ENCODE results near the gene ZC3H14. TPM values are rescaled to one million over a fixed set of nuclear protein-coding genes. Genes with fewer than 3 reads are reported as not detected.

The ZC3H14 gene, protein sequence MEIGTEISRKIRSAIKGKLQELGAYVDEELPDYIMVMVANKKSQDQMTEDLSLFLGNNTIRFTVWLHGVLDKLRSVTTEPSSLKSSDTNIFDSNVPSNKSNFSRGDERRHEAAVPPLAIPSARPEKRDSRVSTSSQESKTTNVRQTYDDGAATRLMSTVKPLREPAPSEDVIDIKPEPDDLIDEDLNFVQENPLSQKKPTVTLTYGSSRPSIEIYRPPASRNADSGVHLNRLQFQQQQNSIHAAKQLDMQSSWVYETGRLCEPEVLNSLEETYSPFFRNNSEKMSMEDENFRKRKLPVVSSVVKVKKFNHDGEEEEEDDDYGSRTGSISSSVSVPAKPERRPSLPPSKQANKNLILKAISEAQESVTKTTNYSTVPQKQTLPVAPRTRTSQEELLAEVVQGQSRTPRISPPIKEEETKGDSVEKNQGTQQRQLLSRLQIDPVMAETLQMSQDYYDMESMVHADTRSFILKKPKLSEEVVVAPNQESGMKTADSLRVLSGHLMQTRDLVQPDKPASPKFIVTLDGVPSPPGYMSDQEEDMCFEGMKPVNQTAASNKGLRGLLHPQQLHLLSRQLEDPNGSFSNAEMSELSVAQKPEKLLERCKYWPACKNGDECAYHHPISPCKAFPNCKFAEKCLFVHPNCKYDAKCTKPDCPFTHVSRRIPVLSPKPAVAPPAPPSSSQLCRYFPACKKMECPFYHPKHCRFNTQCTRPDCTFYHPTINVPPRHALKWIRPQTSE
- 61.5 and 79.0 TPM in 2 replicates for polyA plus RNA-seq (2012; rRNA removed)
- polyA plus RNA-seq (2012; cell fraction: cytosol; rRNA removed) = 63.6 and 69.0 TPM in 2 replicates
- 72.5 and 106 TPM in 2 replicates for polyA plus RNA-seq (2012; cell fraction: nucleus; rRNA removed)

DNA sequence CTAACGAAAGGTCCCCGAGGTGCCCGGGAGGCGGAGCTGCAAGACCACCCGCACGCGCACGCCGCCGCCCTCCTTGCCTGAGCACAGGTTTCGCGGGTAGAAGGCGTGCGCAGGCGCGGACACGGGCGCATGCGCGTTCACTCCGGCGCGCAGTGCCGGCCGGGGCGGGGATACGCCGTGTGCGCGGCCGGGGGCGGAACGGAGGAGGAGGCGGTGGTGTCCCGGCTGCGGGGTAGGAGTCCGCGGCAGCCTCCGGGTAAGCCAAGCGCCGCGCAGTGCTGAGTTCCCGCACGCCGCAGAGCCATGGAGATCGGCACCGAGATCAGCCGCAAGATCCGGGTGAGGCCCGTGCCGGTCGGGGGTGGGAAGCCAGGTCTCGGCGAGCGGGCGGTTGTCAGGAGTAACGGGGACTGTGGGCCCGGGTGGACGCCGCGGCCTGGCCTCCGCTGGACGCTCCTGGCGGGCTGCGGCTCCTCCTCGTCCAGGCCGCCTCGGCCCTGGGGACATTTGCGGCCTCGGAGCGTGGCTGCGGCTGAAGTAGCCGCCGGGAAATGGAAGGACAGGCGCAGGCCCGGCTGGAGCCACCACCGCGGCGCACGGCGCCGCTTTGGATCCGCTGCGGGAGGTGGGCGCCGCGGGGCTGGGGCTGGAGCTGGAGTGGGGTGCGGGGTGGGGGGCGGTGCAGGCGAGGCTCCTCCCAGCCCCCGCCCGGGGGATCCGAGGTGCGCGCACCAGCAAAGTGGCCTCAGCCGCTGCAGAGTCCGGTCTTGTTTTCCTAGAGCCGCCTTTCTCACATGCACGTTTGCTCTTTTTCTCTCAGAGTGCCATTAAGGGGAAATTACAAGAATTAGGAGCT lies at the start of gene ZC3H14:
Gene ZC3H14 (plus strand): TSS at position 207 of the 856 bp plus-strand sequence. CDS start 97 bp downstream, at position 304.
- Histone ChIP-seq H3F3A (replicated peaks; ENCODE audit: insufficient read depth) (peaks cover 23% of the 10 kb centered on the region), H3K27ac (ENCODE audit: low read depth in 2 of 2, low read length in 1 of 2) (peak within 1 kb of the TSS; percentile 92), H3K9me3 (no peaks in the 10 kb centered on the region), H3K36me3 (replicated peaks in 1 of 2; ENCODE audit: control insufficient read depth in 1 of 2, insufficient read depth in 2 of 2, low read length in 1 of 2) (peaks cover 9 to 20% of the 10 kb centered on the region in 2 experiments), H3K4me3 (ENCODE audit: low read depth in 2 of 2, low read length in 1 of 2) (peak within 1 kb of the TSS; percentile 81 to 96), H3K9me2 (no peaks in the 10 kb centered on the region), H3K4me2 (peak within 1 kb of the TSS; percentile 95), H4K20me1 (ENCODE audit: insufficient read depth) (peaks cover 27% of the 10 kb centered on the region), H3K27me3 (ENCODE audit: insufficient read depth) (no peaks in the 10 kb centered on the region), H3K79me2 (ENCODE audit: insufficient read depth) (peaks cover 47% of the 10 kb centered on the region), H3K9ac (peak within 1 kb of the TSS; percentile 94), H2AFZ (ENCODE audit: low read depth) (peak within 1 kb of the TSS; percentile 80), H3K4me1 (ENCODE audit: control insufficient read depth in 1 of 2, insufficient read depth in 2 of 2, low read depth in 1 of 2, low read length in 1 of 2) (peaks cover 0 to 15% of the 10 kb centered on the region in 2 experiments; a peak in 3 of 4 replicates)
- WGBS (ENCODE audit: low lambda C conversion rate) = 0% methylated on average over 27 of the region's 99 CpGs
- peak; percentile 98 for DNase-seq
- ChIA-PET POLR2A (interaction anchor here (0.8 to 1.2 kb wide), 2 partner anchors 10 to 11 kb away, joined by 3 read pairs; no protein-coding TSS in a partner anchor), CTCF (interaction anchor here (1.5 kb wide), 1 partner anchor 11 kb away, joined by 4 read pairs; no protein-coding TSS in a partner anchor)
- TF ChIP-seq, protein P1, sequence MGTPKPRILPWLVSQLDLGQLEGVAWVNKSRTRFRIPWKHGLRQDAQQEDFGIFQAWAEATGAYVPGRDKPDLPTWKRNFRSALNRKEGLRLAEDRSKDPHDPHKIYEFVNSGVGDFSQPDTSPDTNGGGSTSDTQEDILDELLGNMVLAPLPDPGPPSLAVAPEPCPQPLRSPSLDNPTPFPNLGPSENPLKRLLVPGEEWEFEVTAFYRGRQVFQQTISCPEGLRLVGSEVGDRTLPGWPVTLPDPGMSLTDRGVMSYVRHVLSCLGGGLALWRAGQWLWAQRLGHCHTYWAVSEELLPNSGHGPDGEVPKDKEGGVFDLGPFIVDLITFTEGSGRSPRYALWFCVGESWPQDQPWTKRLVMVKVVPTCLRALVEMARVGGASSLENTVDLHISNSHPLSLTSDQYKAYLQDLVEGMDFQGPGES (IDR thresholded peaks at IDR 0.05; ENCODE audit: low read depth, low read length) = no peak
- peak; percentile 25; the same call in 1 of the 2 replicates for TF ChIP-seq SIN3A (IDR thresholded peaks at IDR 0.05; ENCODE audit: borderline replicate concordance, low read depth, low read length)
- TF ChIP-seq, protein P2, sequence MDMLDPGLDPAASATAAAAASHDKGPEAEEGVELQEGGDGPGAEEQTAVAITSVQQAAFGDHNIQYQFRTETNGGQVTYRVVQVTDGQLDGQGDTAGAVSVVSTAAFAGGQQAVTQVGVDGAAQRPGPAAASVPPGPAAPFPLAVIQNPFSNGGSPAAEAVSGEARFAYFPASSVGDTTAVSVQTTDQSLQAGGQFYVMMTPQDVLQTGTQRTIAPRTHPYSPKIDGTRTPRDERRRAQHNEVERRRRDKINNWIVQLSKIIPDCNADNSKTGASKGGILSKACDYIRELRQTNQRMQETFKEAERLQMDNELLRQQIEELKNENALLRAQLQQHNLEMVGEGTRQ (IDR thresholded peaks at IDR 0.05; ENCODE audit: borderline replicate concordance, low read depth, low read length) = no peak
- TF ChIP-seq RCOR1 (IDR thresholded peaks at IDR 0.05; ENCODE audit: low read length) = no peak
- peak; percentile 34; the same call in 1 of the 2 replicates for TF ChIP-seq GATA2 (CRISPR knock-in tag; IDR thresholded peaks at IDR 0.05)
- TF ChIP-seq NFIC (IDR thresholded peaks at IDR 0.05; ENCODE audit: borderline replicate concordance) = no peak
- no peak; the same call in 1 of the 2 replicates for TF ChIP-seq FOXJ3 (CRISPR knock-in tag; IDR thresholded peaks at IDR 0.05)
- TF ChIP-seq RAD21 (IDR thresholded peaks at IDR 0.05; ENCODE audit: low read length) = peak; percentile 48
- TF ChIP-seq TCF12 (IDR thresholded peaks at IDR 0.05) = no peak
- no peak for TF ChIP-seq RFX5 (IDR thresholded peaks at IDR 0.05; ENCODE audit: low read length)
- peak; percentile 91 for TF ChIP-seq MXI1 (IDR thresholded peaks at IDR 0.05; ENCODE audit: low read depth, low read length)
- no peak; the same call in 1 of the 2 replicates for TF ChIP-seq MEF2A (IDR thresholded peaks at IDR 0.05; ENCODE audit: borderline replicate concordance, low read depth)
- TF ChIP-seq, protein P3, sequence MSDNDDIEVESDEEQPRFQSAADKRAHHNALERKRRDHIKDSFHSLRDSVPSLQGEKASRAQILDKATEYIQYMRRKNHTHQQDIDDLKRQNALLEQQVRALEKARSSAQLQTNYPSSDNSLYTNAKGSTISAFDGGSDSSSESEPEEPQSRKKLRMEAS (IDR thresholded peaks at IDR 0.05; ENCODE audit: low read depth) = peak; percentile 81
- no peak for TF ChIP-seq SMC3 (IDR thresholded peaks at IDR 0.05; ENCODE audit: low read depth, low read length)
- TF ChIP-seq TAF1 (IDR thresholded peaks at IDR 0.05; ENCODE audit: borderline replicate concordance, low read depth, low read length) = peak; percentile 49; the same call in 1 of the 2 replicates
- TF ChIP-seq, protein P4, sequence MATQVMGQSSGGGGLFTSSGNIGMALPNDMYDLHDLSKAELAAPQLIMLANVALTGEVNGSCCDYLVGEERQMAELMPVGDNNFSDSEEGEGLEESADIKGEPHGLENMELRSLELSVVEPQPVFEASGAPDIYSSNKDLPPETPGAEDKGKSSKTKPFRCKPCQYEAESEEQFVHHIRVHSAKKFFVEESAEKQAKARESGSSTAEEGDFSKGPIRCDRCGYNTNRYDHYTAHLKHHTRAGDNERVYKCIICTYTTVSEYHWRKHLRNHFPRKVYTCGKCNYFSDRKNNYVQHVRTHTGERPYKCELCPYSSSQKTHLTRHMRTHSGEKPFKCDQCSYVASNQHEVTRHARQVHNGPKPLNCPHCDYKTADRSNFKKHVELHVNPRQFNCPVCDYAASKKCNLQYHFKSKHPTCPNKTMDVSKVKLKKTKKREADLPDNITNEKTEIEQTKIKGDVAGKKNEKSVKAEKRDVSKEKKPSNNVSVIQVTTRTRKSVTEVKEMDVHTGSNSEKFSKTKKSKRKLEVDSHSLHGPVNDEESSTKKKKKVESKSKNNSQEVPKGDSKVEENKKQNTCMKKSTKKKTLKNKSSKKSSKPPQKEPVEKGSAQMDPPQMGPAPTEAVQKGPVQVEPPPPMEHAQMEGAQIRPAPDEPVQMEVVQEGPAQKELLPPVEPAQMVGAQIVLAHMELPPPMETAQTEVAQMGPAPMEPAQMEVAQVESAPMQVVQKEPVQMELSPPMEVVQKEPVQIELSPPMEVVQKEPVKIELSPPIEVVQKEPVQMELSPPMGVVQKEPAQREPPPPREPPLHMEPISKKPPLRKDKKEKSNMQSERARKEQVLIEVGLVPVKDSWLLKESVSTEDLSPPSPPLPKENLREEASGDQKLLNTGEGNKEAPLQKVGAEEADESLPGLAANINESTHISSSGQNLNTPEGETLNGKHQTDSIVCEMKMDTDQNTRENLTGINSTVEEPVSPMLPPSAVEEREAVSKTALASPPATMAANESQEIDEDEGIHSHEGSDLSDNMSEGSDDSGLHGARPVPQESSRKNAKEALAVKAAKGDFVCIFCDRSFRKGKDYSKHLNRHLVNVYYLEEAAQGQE (IDR thresholded peaks at IDR 0.05; ENCODE audit: low read depth, low read length) = no peak
- no peak for TF ChIP-seq FOXM1 (IDR thresholded peaks at IDR 0.05; ENCODE audit: low read depth)
- no peak for TF ChIP-seq FOSL2 (IDR thresholded peaks at IDR 0.05; ENCODE audit: borderline replicate concordance, low read depth)
- TF ChIP-seq, protein P5, sequence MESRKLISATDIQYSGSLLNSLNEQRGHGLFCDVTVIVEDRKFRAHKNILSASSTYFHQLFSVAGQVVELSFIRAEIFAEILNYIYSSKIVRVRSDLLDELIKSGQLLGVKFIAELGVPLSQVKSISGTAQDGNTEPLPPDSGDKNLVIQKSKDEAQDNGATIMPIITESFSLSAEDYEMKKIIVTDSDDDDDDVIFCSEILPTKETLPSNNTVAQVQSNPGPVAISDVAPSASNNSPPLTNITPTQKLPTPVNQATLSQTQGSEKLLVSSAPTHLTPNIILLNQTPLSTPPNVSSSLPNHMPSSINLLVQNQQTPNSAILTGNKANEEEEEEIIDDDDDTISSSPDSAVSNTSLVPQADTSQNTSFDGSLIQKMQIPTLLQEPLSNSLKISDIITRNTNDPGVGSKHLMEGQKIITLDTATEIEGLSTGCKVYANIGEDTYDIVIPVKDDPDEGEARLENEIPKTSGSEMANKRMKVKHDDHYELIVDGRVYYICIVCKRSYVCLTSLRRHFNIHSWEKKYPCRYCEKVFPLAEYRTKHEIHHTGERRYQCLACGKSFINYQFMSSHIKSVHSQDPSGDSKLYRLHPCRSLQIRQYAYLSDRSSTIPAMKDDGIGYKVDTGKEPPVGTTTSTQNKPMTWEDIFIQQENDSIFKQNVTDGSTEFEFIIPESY (IDR thresholded peaks at IDR 0.05; ENCODE audit: borderline replicate concordance, low read depth) = no peak
- TF ChIP-seq CHD2 (IDR thresholded peaks at IDR 0.05; ENCODE audit: low read length, partially characterized antibody) = peak; percentile 36

All from SK-N-SH (cell line).